GM21515 (cell line): ENCODE data around the gene ADARB1.

Source experiments
- ATAC-seq: cut with Tn5 transposase; IDR thresholded peaks from one replicate; pipeline ENCODE4 v1.9.1; 2021; ENCODE audit not compliant: unreplicated experiment

ADARB1 gene

GRCh38 chr21:45246386-45247320 is 172.3 kb downstream of the ADARB1 start:
- ATAC-seq, result no peak

GRCh38 chr21:45248301-45248892 is 174.0 kb downstream of the ADARB1 start:
- no peak for ATAC-seq

DNA sequence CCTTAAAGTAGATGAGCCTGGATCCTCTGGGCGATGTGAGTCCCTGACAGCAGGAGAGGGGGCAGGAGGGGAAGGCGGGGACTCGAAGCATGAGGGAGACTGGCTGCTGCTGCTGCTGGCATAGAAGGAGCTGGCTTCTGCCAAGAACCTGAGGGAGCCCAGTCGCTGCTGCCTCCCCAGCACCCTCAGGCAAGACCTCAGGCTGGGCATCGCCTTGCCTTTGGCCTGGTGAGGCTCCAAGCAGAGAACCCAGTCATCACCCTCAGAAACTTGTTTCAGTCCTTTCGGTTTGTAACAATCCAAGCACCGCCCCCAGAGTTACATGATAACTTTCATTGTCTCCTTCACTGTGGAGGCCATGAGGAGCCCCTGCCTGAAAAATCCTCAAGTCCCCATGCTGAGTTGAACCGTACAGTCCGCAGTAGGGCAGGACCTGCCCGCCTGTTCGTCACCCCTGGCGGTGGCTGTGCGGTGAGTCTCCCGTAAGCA is 174.6 kb downstream of the ADARB1 start:
- ATAC-seq, result no peak

- no peak for ATAC-seq
These were observed 175.2 kb downstream of the ADARB1 start for GRCh38 chr21:45249626-45250025.

GRCh38 chr21:45250272-45250671 is 175.9 kb downstream of the ADARB1 start:
- ATAC-seq, result no peak

DNA sequence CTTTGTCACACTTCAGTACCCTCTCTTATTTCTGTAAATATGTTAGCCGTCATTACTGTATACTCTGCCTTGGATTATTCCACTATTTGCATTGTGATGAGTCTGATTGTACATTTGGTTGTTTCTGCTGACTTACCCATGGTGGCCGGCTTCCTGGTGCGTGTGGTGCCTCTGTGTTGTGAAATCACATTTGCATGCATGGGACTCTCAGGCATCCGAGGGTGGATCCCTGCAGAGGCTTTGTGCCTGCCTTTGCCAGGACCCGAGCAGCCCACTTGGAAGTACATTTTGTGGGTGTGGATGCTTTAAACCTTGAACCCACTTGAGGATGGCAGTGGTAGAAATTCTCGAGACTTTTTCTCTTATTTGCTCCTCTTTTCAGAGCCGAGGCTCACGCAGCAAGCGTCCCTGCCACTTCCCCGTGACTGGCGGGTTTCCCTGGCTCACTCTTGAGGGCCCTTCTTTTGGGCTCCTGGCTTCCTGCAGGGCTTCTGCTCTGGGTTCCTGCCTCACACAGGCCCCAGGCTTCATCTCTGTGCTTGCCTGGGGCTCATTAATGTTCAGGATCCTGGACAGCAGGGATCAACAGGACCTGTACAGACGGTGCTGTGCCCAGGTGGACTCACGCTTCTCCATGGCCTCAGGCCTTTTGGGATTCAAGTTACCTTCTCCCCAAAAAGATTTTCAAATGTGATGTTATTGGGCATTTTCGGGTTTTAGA is 176.7 kb downstream of the ADARB1 start:
- ATAC-seq, result no peak

GRCh38 chr21:45251635-45252447 is 177.5 kb downstream of the ADARB1 start:
- no peak for ATAC-seq

GRCh38 chr21:45252448-45252925 is 178.1 kb downstream of the ADARB1 start:
- no peak for ATAC-seq

DNA sequence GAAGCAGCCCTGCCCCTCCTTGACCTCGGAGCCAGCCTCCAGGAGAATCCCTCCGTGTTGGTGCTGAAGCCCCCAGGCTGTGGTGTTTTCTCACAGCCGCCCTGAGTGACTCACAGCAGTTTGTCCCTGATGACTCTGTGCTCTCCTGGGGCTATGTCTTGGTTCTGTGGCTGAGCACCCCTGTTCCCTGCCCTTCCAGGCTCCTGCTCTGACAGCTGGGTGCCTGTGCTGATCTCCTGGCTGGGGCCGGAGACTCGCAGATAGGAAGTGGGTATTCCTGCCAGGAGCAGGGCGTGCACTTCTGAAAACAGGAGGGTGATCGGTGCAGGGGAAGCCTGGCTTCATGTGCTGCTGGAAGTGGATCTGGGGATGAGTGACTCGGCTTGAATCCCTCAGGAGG is 178.8 kb downstream of the ADARB1 start:
- no peak for ATAC-seq

GRCh38 chr21:45253633-45254459 is 179.5 kb downstream of the ADARB1 start:
- ATAC-seq, result no peak

GRCh38 chr21:45254460-45254930 is 180.1 kb downstream of the ADARB1 start:
- no peak for ATAC-seq

- no peak for ATAC-seq
These were observed 181.1 kb downstream of the ADARB1 start for GRCh38 chr21:45255381-45256020.

GRCh38 chr21:45256021-45256911 is 181.9 kb downstream of the ADARB1 start:
- ATAC-seq, result no peak

- ATAC-seq, result no peak
These were observed 182.7 kb downstream of the ADARB1 start for GRCh38 chr21:45256912-45257672.

DNA sequence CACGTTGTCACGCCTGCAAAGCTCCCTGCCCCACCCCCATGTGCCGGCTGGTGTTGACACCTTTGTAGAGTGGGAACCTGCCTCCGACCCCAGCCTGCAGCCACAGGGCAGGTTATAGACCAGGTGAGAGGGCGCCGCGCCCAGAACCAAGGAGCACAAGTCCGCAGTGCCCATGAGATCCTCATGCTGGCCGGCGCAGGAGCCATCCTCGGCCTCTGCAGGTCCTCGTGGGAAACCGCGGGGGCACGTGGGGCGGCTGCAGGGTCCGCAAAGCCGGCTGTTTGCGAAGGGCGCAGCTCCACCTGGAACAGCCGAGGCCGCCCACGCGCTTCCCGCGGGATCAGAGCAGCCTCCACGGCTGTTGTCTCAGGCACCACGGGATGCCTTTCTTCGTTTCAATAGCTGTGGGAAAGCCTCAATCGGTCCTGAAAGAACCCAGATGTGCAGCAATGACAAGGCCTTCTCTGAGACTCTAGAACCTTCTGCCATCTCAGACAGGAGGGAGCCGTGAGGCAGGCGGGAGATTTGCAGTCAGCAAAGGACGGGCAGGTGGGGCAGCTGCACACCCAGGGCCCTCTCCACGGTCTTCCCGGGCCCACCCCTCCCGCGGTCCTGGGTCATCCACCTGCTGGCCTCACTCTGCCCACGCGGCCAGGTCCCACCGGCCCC is 183.4 kb downstream of the ADARB1 start:
- no peak for ATAC-seq

- ATAC-seq, result no peak
These were observed 184.1 kb downstream of the ADARB1 start for GRCh38 chr21:45258466-45258865.
